Measurements from ENCODE around the gene ITIH5. TPM values are rescaled to one million over a fixed set of nuclear protein-coding genes. Genes with fewer than 3 reads are reported as not detected.

Gene ITIH5
- total and polyA plus RNA-seq, 2 of the 13 experiments (the other 11 are each of a cell fraction or from before 2014, with no cell fraction given): 4.7 to 8.9 TPM

DNA sequence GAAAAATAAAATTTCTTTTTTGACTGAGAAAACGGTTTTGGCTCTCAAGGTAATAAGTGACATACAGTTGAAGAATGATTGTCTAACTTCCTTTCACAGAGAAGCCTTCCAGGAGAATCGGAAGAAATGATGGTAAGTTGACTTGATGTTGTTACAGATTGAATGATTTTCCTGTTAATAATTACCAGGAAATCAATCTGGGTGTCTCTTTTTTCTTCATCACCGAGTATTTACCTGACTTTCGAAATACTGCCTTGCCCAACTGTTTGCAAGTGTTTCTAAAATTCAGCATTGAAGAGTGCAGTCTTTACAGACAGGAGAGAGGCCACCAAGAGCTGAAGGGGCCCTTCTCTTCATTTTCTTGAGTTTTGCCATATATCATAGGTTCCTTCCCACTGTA, 40.3 kb upstream of the ITIH5 start (continued):
- no peak for TF ChIP-seq NONO (IDR thresholded peaks at IDR 0.05)
- TF ChIP-seq NONO (CRISPR knock-in tag; conservative IDR thresholded peaks at IDR 0.05): no peak
- TF ChIP-seq SP1 (IDR thresholded peaks at IDR 0.05): no peak
- no peak for TF ChIP-seq SP1 (CRISPR knock-in tag; IDR thresholded peaks at IDR 0.05)
- peak; percentile 88 for TF ChIP-seq SOX13 (IDR thresholded peaks at IDR 0.05)
- TF ChIP-seq SOX13 (CRISPR knock-in tag; conservative IDR thresholded peaks at IDR 0.05 in 1 of 2, IDR thresholded peaks at IDR 0.05 in 1 of 2): peak in 1 of 2 experiments; percentile 97; a peak in 2 of 4 replicates
- TF ChIP-seq PBX3 (CRISPR knock-in tag; IDR thresholded peaks at IDR 0.05; ENCODE audit: borderline replicate concordance): no peak
- peak; percentile 79 for TF ChIP-seq ERF (CRISPR knock-in tag; IDR thresholded peaks at IDR 0.05)
- TF ChIP-seq LCORL (IDR thresholded peaks at IDR 0.05): no peak
- TF ChIP-seq LCORL (CRISPR knock-in tag; IDR thresholded peaks at IDR 0.05): peak; percentile 74; the same call in 1 of the 2 replicates
- TF ChIP-seq CERS6 (CRISPR knock-in tag; IDR thresholded peaks at IDR 0.05): no peak
- no peak for TF ChIP-seq HDAC6 (IDR thresholded peaks at IDR 0.05; ENCODE audit: low read depth, low read length)
- TF ChIP-seq ZNF430 (CRISPR knock-in tag; IDR thresholded peaks at IDR 0.05): no peak
- TF ChIP-seq FOXM1 (CRISPR knock-in tag; IDR thresholded peaks at IDR 0.05): no peak
- TF ChIP-seq ZNF558 (CRISPR knock-in tag; IDR thresholded peaks at IDR 0.05; ENCODE audit: borderline replicate concordance): 0 out of 2 replicates have a peak, but pooled peaks have one; percentile 19
- TF ChIP-seq AGO1 (IDR thresholded peaks at IDR 0.05; ENCODE audit: low read depth, low read length, poor library complexity, severe bottlenecking): no peak
- TF ChIP-seq TCF7 (IDR thresholded peaks at IDR 0.05; ENCODE audit: low read depth): peak; percentile 95
- TF ChIP-seq SOX6 (IDR thresholded peaks at IDR 0.05): no peak
- peak; percentile 97 for TF ChIP-seq SOX6 (CRISPR knock-in tag; IDR thresholded peaks at IDR 0.05)
- TF ChIP-seq ESRRA (CRISPR knock-in tag; IDR thresholded peaks at IDR 0.05; ENCODE audit: low read depth): peak; percentile 52; the same call in 1 of the 2 replicates
- TF ChIP-seq KDM5B (CRISPR knock-in tag; IDR thresholded peaks at IDR 0.05; ENCODE audit: borderline replicate concordance): no peak
- TF ChIP-seq FUBP1 (CRISPR knock-in tag; IDR thresholded peaks at IDR 0.05; ENCODE audit: borderline replicate concordance): no peak
- no peak for TF ChIP-seq MATR3 (CRISPR knock-in tag; IDR thresholded peaks at IDR 0.05)
- no peak for TF ChIP-seq RBM39 (IDR thresholded peaks at IDR 0.05; ENCODE audit: low read depth, low read length, poor library complexity, severe bottlenecking)
- TF ChIP-seq ZNF274 (CRISPR knock-in tag; IDR thresholded peaks at IDR 0.05): no peak
- no peak for TF ChIP-seq SMARCC2 (IDR thresholded peaks at IDR 0.05)
- TF ChIP-seq ZNF790 (CRISPR knock-in tag; IDR thresholded peaks at IDR 0.05; ENCODE audit: borderline replicate concordance): no peak
- TF ChIP-seq KAT7 (CRISPR knock-in tag; IDR thresholded peaks at IDR 0.05; ENCODE audit: borderline replicate concordance): peak; percentile 34; the same call in 1 of the 2 replicates
- no peak; the same call in 1 of the 2 replicates for TF ChIP-seq RXRA (CRISPR knock-in tag; IDR thresholded peaks at IDR 0.05)
- TF ChIP-seq CREM (IDR thresholded peaks at IDR 0.05): peak; percentile 95
- no peak for TF ChIP-seq CREM (CRISPR knock-in tag; IDR thresholded peaks at IDR 0.05)
- TF ChIP-seq SP5 (CRISPR knock-in tag; IDR thresholded peaks at IDR 0.05; ENCODE audit: borderline replicate concordance, low read depth): peak; percentile 58; the same call in 1 of the 2 replicates
